ENCODE measurements around the gene RPS6KA3. TPM values are rescaled to one million over a fixed set of nuclear protein-coding genes. Genes with fewer than 3 reads are reported as not detected.
"Not testable (repeated sequence)": the region's sequence is repeated elsewhere in the genome, so short reads cannot be mapped to it uniquely, and the experiment has no call there.

Gene RPS6KA3
- total and polyA plus RNA-seq, 7 donors: 18.0 to 41.9 (median 34.3) TPM

DNA sequence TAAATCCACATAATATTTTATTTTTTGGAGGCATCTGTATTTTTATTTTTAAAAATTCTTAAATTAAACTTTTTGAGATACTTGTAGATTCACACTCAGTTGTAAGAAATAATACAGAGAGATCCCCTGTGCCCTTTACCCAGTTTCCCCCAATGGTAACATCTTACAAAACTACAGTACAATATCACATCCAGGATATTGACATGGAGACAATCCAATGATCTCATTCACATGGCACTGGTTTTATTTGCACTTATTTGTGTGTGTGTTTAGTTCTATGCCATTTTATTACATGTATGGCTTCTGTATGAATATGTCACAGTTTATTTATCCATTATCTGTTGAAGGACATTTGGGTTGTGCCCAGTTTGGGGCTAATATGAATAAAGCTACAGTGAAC lies 89.6 kb downstream of the RPS6KA3 start:
- no peak for DNase-seq
- TF ChIP-seq POLR2A (IDR thresholded peaks at IDR 0.05): no peak
- no peak for TF ChIP-seq POLR2AphosphoS5 (IDR thresholded peaks at IDR 0.05)
- no peak overlapping the region for H3K4me3 ChIP-seq
- H3K27me3 ChIP-seq: no peaks in the 10 kb centered on the region
- H3K36me3 ChIP-seq: peaks cover 0 to 36% (median 6%) of the 10 kb centered on the region in 4 donors
- H3K9me3 ChIP-seq: no peaks in the 10 kb centered on the region
- intact Hi-C loops (cut with DNase I): no loop called here
- no peaks in the 10 kb centered on the region for H3K4me1 ChIP-seq
- H3K27ac ChIP-seq: no peak overlapping the region

DNA sequence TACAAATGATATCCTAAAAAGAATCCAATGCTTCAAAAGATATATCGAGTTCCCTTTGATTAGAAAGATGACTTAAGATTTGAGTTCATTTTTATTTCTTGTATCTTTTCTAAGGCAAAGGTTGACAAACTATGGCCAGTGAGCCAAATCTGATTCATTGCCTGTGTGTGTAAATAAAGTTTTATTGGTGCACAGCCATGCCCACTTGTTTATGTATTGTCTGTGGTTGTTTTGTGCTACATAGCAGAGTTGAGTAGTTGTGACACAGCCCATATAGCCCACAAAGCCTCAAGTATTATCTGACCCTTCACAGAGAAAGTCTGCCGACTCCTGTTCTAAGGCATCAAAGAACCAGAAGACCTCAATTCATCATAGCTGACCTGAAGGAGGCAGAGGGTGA lies 92.9 kb downstream of the RPS6KA3 start:
- WGBS, 2 donors: 94 to 99% methylated on average over 2 of the region's 2 CpGs
- Histone ChIP-seq H3K4me3 (no peak overlapping the region), H3K27ac (no peak overlapping the region), H3K9me3 (no peaks in the 10 kb centered on the region), H3K4me1 (no peaks in the 10 kb centered on the region), H3K36me3 (peaks cover 0 to 53% (median 6%) of the 10 kb centered on the region in 4 donors), H3K27me3 (no peaks in the 10 kb centered on the region)
- TF ChIP-seq EP300 (IDR thresholded peaks at IDR 0.05) (no peak), POLR2AphosphoS5 (IDR thresholded peaks at IDR 0.05) (no peak), POLR2A (IDR thresholded peaks at IDR 0.05) (no peak)
- TF ChIP-seq, protein P1, sequence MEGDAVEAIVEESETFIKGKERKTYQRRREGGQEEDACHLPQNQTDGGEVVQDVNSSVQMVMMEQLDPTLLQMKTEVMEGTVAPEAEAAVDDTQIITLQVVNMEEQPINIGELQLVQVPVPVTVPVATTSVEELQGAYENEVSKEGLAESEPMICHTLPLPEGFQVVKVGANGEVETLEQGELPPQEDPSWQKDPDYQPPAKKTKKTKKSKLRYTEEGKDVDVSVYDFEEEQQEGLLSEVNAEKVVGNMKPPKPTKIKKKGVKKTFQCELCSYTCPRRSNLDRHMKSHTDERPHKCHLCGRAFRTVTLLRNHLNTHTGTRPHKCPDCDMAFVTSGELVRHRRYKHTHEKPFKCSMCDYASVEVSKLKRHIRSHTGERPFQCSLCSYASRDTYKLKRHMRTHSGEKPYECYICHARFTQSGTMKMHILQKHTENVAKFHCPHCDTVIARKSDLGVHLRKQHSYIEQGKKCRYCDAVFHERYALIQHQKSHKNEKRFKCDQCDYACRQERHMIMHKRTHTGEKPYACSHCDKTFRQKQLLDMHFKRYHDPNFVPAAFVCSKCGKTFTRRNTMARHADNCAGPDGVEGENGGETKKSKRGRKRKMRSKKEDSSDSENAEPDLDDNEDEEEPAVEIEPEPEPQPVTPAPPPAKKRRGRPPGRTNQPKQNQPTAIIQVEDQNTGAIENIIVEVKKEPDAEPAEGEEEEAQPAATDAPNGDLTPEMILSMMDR (IDR thresholded peaks at IDR 0.05): no peak
- intact Hi-C loops (cut with DNase I): no loop called here
- DNase-seq: no peak

DNA sequence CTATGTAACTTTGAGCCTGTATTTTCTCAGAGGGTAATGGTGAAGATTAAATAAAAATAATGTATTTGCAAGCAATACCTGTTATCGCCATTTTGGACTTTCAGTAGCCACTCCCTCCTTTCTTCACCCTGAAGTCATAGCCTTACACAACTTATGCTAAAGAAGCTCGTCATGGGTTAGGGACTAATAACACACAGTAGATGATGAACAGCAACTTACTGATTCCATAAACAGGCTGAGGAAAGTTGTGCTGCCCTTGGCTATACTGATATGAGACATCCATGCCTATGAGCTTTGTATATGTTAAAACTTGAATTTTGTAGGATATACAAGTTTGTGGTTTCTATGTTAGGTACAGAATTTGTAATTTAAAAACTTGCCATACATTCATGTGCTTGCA lies 93.4 kb downstream of the RPS6KA3 start:
- Histone ChIP-seq H3K9me3 (no peaks in the 10 kb centered on the region), H3K27me3 (no peaks in the 10 kb centered on the region), H3K4me1 (no peaks in the 10 kb centered on the region), H3K4me3 (no peak overlapping the region), H3K27ac (no peak overlapping the region), H3K36me3 (peaks cover 0 to 56% (median 6%) of the 10 kb centered on the region in 4 donors)
- DNase-seq: no peak
- intact Hi-C loops (cut with DNase I): no loop called here
- WGBS, 2 donors: 97 to 98% methylated on average over 2 of the region's 2 CpGs
- TF ChIP-seq, protein P1 (IDR thresholded peaks at IDR 0.05): no peak
- no peak for TF ChIP-seq POLR2AphosphoS5 (IDR thresholded peaks at IDR 0.05)
- TF ChIP-seq EP300 (IDR thresholded peaks at IDR 0.05): no peak
- no peak for TF ChIP-seq POLR2A (IDR thresholded peaks at IDR 0.05)

DNA sequence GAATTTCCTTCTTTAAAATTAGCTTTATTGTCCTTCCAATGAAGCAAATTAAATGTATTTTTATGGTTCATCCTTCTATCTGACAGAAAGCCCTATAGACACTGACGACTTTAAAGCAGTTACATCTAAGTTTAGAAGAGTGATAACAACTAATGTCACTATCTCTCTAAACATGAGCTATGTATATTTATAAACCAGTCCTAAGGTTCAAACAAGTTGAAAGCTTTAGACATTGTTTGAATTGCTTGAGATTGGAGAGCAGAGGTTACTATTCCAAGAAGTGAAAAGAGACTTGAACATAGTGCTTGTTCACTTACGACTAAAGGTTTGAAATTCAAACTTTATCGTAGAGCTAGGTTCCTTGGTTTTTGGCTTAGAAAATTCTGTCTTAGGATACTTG lies 94.8 kb downstream of the RPS6KA3 start:
- 89 to 91% methylated on average over 3 of the region's 3 CpGs for WGBS, 2 donors
- H3K36me3 ChIP-seq: peaks cover 0 to 56% (median 6%) of the 10 kb centered on the region in 4 donors
- H3K27me3 ChIP-seq: no peaks in the 10 kb centered on the region
- H3K4me1 ChIP-seq: no peaks in the 10 kb centered on the region
- TF ChIP-seq EP300 (IDR thresholded peaks at IDR 0.05): no peak
- TF ChIP-seq, protein P1 (IDR thresholded peaks at IDR 0.05): no peak
- TF ChIP-seq POLR2A (IDR thresholded peaks at IDR 0.05): no peak
- TF ChIP-seq POLR2AphosphoS5 (IDR thresholded peaks at IDR 0.05): no peak
- no peak for DNase-seq
- no peak overlapping the region for H3K4me3 ChIP-seq
- no peak overlapping the region for H3K27ac ChIP-seq
- intact Hi-C loops (cut with DNase I): no loop called here
- H3K9me3 ChIP-seq: no peaks in the 10 kb centered on the region

DNA sequence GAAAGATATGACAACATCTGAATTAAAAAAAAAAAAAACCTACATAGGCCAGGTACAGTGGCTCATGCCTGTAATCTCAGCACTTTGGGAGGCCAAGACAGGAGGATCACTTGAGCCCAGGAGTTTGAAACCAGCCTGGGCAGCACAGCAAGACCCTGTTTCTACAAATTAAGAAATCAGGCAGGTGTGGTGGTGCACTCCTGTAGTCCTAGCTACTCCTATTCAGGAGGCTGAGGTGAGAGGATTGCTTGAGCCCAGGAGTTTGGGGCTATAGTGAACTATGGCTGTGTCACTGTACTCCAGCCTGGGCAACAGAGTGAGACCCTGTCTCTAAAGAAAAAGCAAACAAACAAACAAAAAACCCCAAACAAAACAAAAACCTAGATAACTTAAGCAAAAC lies 104.2 kb downstream of the RPS6KA3 start:
- H3K27ac ChIP-seq; intact Hi-C loops (cut with DNase I); H3K9me3 ChIP-seq; H3K4me3 ChIP-seq; H3K27me3 ChIP-seq; H3K4me1 ChIP-seq; DNase-seq: not testable (repeated sequence)
- peaks cover 0 to 26% (median 0%) of the 10 kb centered on the region in 4 donors for H3K36me3 ChIP-seq

- 79 to 88% methylated on average over 4 of the region's 4 CpGs for WGBS, 2 donors
- no peak for DNase-seq
- no peaks in the 10 kb centered on the region for H3K9me3 ChIP-seq
- TF ChIP-seq, protein P1 (IDR thresholded peaks at IDR 0.05): no peak
- TF ChIP-seq POLR2A (IDR thresholded peaks at IDR 0.05): no peak
- H3K4me1 ChIP-seq: no peaks in the 10 kb centered on the region
- no peaks in the 10 kb centered on the region for H3K27me3 ChIP-seq
- H3K36me3 ChIP-seq: peaks cover 0 to 40% (median 5%) of the 10 kb centered on the region in 4 donors
- intact Hi-C loops (cut with DNase I): no loop called here
- no peak overlapping the region for H3K4me3 ChIP-seq
- no peak overlapping the region for H3K27ac ChIP-seq
Observed at GRCh38 chrX:20159797-20160385, 106.8 kb downstream of the RPS6KA3 start.
